Pancreas (tissue), 10 donors: ENCODE results near the gene PPP2R3C. TPM values are rescaled to one million over a fixed set of nuclear protein-coding genes. Genes with fewer than 3 reads are reported as not detected.
"Not testable (repeated sequence)": the region's sequence is repeated elsewhere in the genome, so short reads cannot be mapped to it uniquely, and the experiment has no call there.

Experiments used
- ATAC-seq, 4 donors: fragments of 200-7000 bp; cut with Tn5 transposase; one replicate each; pipeline versions ENCODE4 v1.8.0 to v1.9.1; 2020; ENCODE audit warnings: mild to moderate bottlenecking in 4 of 4, moderate library complexity in 4 of 4
- DNase-seq, 6 donors: peaks; one replicate each; pipeline ENCODE4 v3.0.0-alpha.2; 2020
- FAIRE-seq: peaks from 2 replicates; lab custom pipeline; 2012; peaks lifted over from hg19 to GRCh38; lab: Jason Lieb, UNC
- H3K27ac ChIP-seq, 4 donors: fragments of 200-600 bp; sonication (generic); 1 replicate in 3 of 4; 2 replicates in 1 of 4; pipeline versions ENCODE4 v1.5.0 to v1.8.0; 2020
- H3K27me3 ChIP-seq, 4 donors: fragments of 200-600 bp; one replicate each; pipeline ENCODE4 v1.8.0; 2021
- H3K36me3 ChIP-seq, 3 donors: fragments of 200-600 bp; sonication (generic) in 1 of 3; one replicate each; pipeline versions ENCODE4 v1.5.0 to v1.8.0; 2020 to 2021
- H3K4me1 ChIP-seq, 3 donors: fragments of 200-600 bp; one replicate each; pipeline ENCODE4 v1.8.0; 2021
- H3K4me3 ChIP-seq, 4 donors: fragments of 200-600 bp; sonication (generic) in 2 of 4; one replicate each; pipeline versions ENCODE4 v1.5.0 to v1.8.0; 2020 to 2021
- H3K9me3 ChIP-seq, 4 donors: fragments of 200-600 bp; one replicate each; pipeline ENCODE4 v1.8.0; 2021
- CTCF ChIP-seq, 4 donors: fragments of 200-600 bp; sonication (generic) in 3 of 4; IDR thresholded peaks; one replicate each; pipeline versions ENCODE4 v1.5.0 to v1.8.0; 2021; ENCODE audit warnings: antibody characterized with exemption in 4 of 4
- WGBS, 2 donors: extraction: QIAGEN DNeasy Blood & Tissue Kit; methylation state at CpG; one replicate each; pipeline ENCODE4 v1.1.7; 2013; 5-methylcytosine and 5-hydroxymethylcytosine counted together
- intact Hi-C, 3 donors: fragments of 100-400 bp; cut with DNase I; formaldehyde crosslinking; loops; one replicate each; pipeline versions ENCODE4 v1.11.1 to v1.14.2; 2022
- polyA plus RNA-seq, 2 donors: library from polyadenylated mRNA; stranded (reverse); fragments of 200-250 nt; gene quantifications; one replicate each; pipeline ENCODE4 v1.2.3, GENCODE V29; 2013
- total RNA-seq, 6 donors: library from RNA; stranded (reverse); fragmentation: NEBNext Ultra II Directional in 4 of 6; extraction: Animal tissue kit (Norgen Biotek cat#: 25700) in 4 of 6; gene quantifications; one replicate each; pipeline versions ENCODE4 v1.2.1 to v1.2.4, GENCODE V29; 2021 to 2023
- donor health status: healthy with polysubstance abuse.
- donor health status: DM: no; HTN: no; CAD: no; lungs with moderate emphysema.
- donor health status: DM: no; HTN: no; CAD: no.
- donor health status: control.
- donor health status: control.
- donor health status: Bipolar disorder and iron deficiency.
- donor health status: DM: yes; HTN: yes; CAD: no.
- donor health status: DM: no; HTN: no; CAD: no.
- donor health status: DM: no; HTN: no; CAD: no.
- donor health status: DM: yes; HTN: yes; CAD: no.

Gene PPP2R3C
- total and polyA plus RNA-seq, 8 donors, result 6.0 to 18.0 (median 8.3) TPM

- Histone ChIP-seq H3K4me1 (peaks cover 0 to 12% (median 1%) of the 10 kb centered on the region in 3 donors), H3K36me3 (no peaks in the 10 kb centered on the region), H3K27ac (no peak overlapping the region), H3K4me3 (no peak overlapping the region), H3K27me3 (no peaks in the 10 kb centered on the region), H3K9me3 (no peaks in the 10 kb centered on the region)
- no peak for TF ChIP-seq CTCF (IDR thresholded peaks at IDR 0.05)
- no peak for ATAC-seq
- FAIRE-seq, result no peak
- WGBS, 2 donors, result 96 to 100% methylated on average over 2 of the region's 2 CpGs
- intact Hi-C loops, result no loop called here
- no peak for DNase-seq
Observed at GRCh38 chr14:35043046-35043445, 78.7 kb downstream of the PPP2R3C start.

GRCh38 chr14:35042632-35043031, 79.2 kb downstream of the PPP2R3C start:
- no peak for DNase-seq
- FAIRE-seq, result no peak
- no peak for ATAC-seq
- intact Hi-C loops, result no loop called here
- Histone ChIP-seq H3K36me3 (no peaks in the 10 kb centered on the region), H3K4me3 (no peak overlapping the region), H3K4me1 (peaks cover 0 to 10% (median 0%) of the 10 kb centered on the region in 3 donors), H3K27ac (no peak overlapping the region), H3K27me3 (no peaks in the 10 kb centered on the region), H3K9me3 (no peaks in the 10 kb centered on the region)
- no peak for TF ChIP-seq CTCF (IDR thresholded peaks at IDR 0.05)
- WGBS, 2 donors, result 89 to 96% methylated on average over 3 of the region's 3 CpGs

- intact Hi-C loops, DNase-seq, H3K27me3 ChIP-seq, H3K36me3 ChIP-seq, H3K4me1 ChIP-seq, H3K27ac ChIP-seq, FAIRE-seq, H3K9me3 ChIP-seq, ATAC-seq, H3K4me3 ChIP-seq: not testable (repeated sequence)
- 89 to 93% methylated on average over 1 to 11 of the region's 17 CpGs for WGBS, 2 donors
Observed at GRCh38 chr14:35038312-35038711, 83.5 kb downstream of the PPP2R3C start.

Other genes with a start within 250 kb of the PPP2R3C start
- 10 to 100 TPM in 1 of 6 donors, 1 to 10 TPM in 5; 5.6 to 12.1 (median 7.2) TPM for gene BAZ1A, start 246.6 kb downstream of the PPP2R3C start, total RNA-seq
- 1 to 10 TPM; 5.9 to 9.9 TPM for gene BAZ1A, start 246.6 kb downstream of the PPP2R3C start, polyA plus RNA-seq
- 10 to 100 TPM; 23.1 to 42.2 (median 33.9) TPM for gene SRP54, start 139.0 kb downstream of the PPP2R3C start, total RNA-seq
- 10 to 100 TPM; 20.9 to 37.1 TPM for gene SRP54, start 139.0 kb downstream of the PPP2R3C start, polyA plus RNA-seq
- 10 to 100 TPM; 21.3 to 32.9 (median 31.9) TPM for gene FAM177A1, start 75.7 kb downstream of the PPP2R3C start, total RNA-seq
- 10 to 100 TPM; 31.7 to 32.3 TPM for gene FAM177A1, start 75.7 kb downstream of the PPP2R3C start, polyA plus RNA-seq
- 10 to 100 TPM in 2 of 6 donors, 1 to 10 TPM in 4; 5.7 to 14.2 (median 8.3) TPM for gene PRORP, start 562 bp upstream of the PPP2R3C start, total RNA-seq
- 1 to 10 TPM; 3.5 to 6.1 TPM for gene PRORP, start 562 bp upstream of the PPP2R3C start, polyA plus RNA-seq
- gene PSMA6, start 170.4 kb upstream of the PPP2R3C start, total RNA-seq, result 10 to 100 TPM; 41.4 to 71.3 (median 58.4) TPM
- 10 to 100 TPM; 41.2 to 83.3 TPM for gene PSMA6, start 170.4 kb upstream of the PPP2R3C start, polyA plus RNA-seq